ENCODE data around the gene RAMACL.

GRCh38 chr6:166560222-166560621, 26.3 kb downstream of the RAMACL start:
- TF ChIP-seq POLR2A (IDR thresholded peaks at IDR 0.05) = no peak
- TF ChIP-seq CTCF (IDR thresholded peaks at IDR 0.05) = no peak

Measured in uterus (tissue), 2 donors.